Measurements from ENCODE around the gene OPHN1. TPM values are rescaled to one million over a fixed set of nuclear protein-coding genes. Genes with fewer than 3 reads are reported as not detected.
A peak's percentile ranks its signal among the peaks of the same experiment; 100 is the strongest.
"Not testable (repeated sequence)": the region's sequence is repeated elsewhere in the genome, so short reads cannot be mapped to it uniquely, and the experiment has no call there.

Gene OPHN1
- total RNA-seq, 4 donors from 2014 or later: 2.8 to 8.7 (median 6.6) TPM

DNA sequence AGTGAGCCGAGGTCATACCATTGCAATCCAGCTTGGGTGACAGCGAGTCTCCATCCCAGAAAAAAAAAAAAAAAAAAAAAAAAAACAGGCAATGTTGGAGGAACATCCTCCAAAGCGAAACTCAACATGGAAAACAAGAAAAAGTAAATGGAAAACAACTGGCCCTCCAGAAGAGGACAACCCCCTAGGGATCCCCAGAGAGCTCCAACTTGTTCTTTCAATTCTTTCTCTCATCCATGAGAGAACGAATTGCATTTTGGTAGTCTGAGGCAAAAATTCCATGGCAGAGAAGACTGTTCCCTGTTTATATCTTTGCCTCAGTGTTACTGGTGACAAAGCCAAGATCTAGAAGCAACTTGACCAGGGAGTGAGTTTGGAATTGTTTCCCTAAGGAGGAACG, 49.8 kb downstream of the OPHN1 start:
- no peak for DNase-seq
- intact Hi-C loops (cut with DNase I; ENCODE audit: low total_unique reads) (no loop called here), in situ Hi-C loops (cut with MboI; ENCODE audit: low pct_ligation_motif_present in 1 of 4, low pct_unique_long_range_greater_than_20kb in 1 of 4, low sequenced_read_pairs in 3 of 4) (no loop called here)
- Histone ChIP-seq H3K9me3 (no peaks in the 10 kb centered on the region), H3K27me3 (no peaks in the 10 kb centered on the region), H3K36me3 (no peaks in the 10 kb centered on the region), H3K4me3 (no peak overlapping the region), H3K27ac (no peak overlapping the region), H3K4me1 (no peaks in the 10 kb centered on the region)
- TF ChIP-seq EP300 (IDR thresholded peaks at IDR 0.05; ENCODE audit: low read depth): no peak
- no peak for TF ChIP-seq POLR2AphosphoS5 (IDR thresholded peaks at IDR 0.05)
- TF ChIP-seq, protein P1, sequence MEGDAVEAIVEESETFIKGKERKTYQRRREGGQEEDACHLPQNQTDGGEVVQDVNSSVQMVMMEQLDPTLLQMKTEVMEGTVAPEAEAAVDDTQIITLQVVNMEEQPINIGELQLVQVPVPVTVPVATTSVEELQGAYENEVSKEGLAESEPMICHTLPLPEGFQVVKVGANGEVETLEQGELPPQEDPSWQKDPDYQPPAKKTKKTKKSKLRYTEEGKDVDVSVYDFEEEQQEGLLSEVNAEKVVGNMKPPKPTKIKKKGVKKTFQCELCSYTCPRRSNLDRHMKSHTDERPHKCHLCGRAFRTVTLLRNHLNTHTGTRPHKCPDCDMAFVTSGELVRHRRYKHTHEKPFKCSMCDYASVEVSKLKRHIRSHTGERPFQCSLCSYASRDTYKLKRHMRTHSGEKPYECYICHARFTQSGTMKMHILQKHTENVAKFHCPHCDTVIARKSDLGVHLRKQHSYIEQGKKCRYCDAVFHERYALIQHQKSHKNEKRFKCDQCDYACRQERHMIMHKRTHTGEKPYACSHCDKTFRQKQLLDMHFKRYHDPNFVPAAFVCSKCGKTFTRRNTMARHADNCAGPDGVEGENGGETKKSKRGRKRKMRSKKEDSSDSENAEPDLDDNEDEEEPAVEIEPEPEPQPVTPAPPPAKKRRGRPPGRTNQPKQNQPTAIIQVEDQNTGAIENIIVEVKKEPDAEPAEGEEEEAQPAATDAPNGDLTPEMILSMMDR (IDR thresholded peaks at IDR 0.05): no peak
- TF ChIP-seq POLR2A (IDR thresholded peaks at IDR 0.05): no peak
- WGBS, 2 donors (ENCODE audit: low coverage in 1 of 2): 64% methylated on average over 5 of the region's 5 CpGs; no CpG with 5 or more reads in 1 of the 2 donors

DNA sequence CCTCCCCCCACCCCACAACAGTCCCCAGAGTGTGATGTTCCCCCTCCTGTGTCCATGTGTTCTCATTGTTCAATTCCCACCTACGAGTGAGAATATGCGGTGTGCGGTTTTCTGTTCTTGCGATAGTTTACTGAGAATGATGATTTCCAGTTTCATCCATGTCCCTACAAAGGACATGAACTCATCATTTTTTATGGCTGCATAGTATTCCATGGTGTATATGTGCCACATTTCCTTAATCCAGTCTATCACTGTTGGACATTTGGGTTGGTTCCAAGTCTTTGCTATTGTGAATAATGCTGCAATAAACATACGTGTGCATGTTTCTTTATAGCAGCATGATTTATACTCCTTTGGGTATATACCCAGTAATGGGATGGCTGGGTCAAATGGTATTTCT, 55.7 kb downstream of the OPHN1 start:
- H3K4me1 ChIP-seq; H3K36me3 ChIP-seq; DNase-seq; H3K27ac ChIP-seq; intact Hi-C loops (cut with DNase I; ENCODE audit: low total_unique reads); H3K4me3 ChIP-seq; H3K27me3 ChIP-seq; H3K9me3 ChIP-seq; in situ Hi-C loops (cut with MboI; ENCODE audit: low pct_ligation_motif_present in 1 of 4, low pct_unique_long_range_greater_than_20kb in 1 of 4, low sequenced_read_pairs in 3 of 4): not testable (repeated sequence)
- 92% methylated on average over 5 of the region's 5 CpGs; no CpG with 5 or more reads in 1 of the 2 donors for WGBS, 2 donors (ENCODE audit: low coverage in 1 of 2)

DNA sequence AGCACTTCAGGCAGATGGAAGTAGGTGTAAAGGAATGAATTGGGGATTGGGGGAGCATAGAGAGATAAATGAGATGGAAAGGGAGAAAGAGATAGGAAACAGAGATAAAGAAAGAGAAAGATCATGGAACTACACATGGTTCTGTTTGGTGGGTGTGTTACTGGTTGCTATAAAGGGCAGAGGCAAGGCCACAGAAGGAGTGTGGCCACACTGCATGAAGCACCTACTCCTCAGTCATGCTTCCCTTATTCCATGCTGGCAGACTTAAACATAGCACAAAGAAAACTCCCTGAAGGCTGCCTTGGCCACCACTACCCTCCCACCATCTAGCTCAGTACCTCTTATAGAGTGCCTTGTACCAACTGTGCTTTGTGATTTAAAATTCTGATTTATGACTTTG, 56.9 kb downstream of the OPHN1 start:
- Histone ChIP-seq H3K36me3 (no peaks in the 10 kb centered on the region), H3K9me3 (no peaks in the 10 kb centered on the region), H3K4me1 (no peaks in the 10 kb centered on the region), H3K4me3 (no peak overlapping the region), H3K27ac (peak overlapping the region in 1 of 4 donors; percentile 24), H3K27me3 (no peaks in the 10 kb centered on the region)
- in situ Hi-C loops (cut with MboI; ENCODE audit: low pct_ligation_motif_present in 1 of 4, low pct_unique_long_range_greater_than_20kb in 1 of 4, low sequenced_read_pairs in 3 of 4) (no loop called here), intact Hi-C loops (cut with DNase I; ENCODE audit: low total_unique reads) (no loop called here)
- no peak for DNase-seq
- TF ChIP-seq EP300 (IDR thresholded peaks at IDR 0.05; ENCODE audit: low read depth): no peak
- TF ChIP-seq, protein P1 (IDR thresholded peaks at IDR 0.05): no peak
- no peak for TF ChIP-seq POLR2AphosphoS5 (IDR thresholded peaks at IDR 0.05)
- no peak for TF ChIP-seq POLR2A (IDR thresholded peaks at IDR 0.05)

DNA sequence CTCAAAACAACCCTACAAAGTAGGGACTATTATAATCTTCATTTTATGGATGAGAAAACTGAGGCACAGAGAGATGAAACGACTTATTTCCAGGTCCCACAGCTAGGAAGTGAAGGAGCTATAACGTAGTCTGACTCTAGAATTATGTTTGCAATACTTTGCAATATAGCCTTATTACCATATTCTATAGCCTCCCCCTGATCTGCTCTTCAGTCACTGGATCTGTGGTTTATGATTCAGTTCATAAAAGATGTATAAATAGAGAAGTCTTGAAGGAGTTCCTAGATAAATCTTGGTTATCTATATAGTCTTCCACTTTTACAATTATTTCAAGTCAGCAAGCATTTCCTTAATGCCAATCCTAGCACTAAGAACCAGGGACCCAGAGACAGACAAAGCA, 57.5 kb downstream of the OPHN1 start:
- peak overlapping the region in 1 of 4 donors; percentile 24 for H3K27ac ChIP-seq
- in situ Hi-C loops (cut with MboI; ENCODE audit: low pct_ligation_motif_present in 1 of 4, low pct_unique_long_range_greater_than_20kb in 1 of 4, low sequenced_read_pairs in 3 of 4) (no loop called here), intact Hi-C loops (cut with DNase I; ENCODE audit: low total_unique reads) (no loop called here)
- no peak for DNase-seq
- H3K4me1 ChIP-seq: no peaks in the 10 kb centered on the region
- no peak for TF ChIP-seq EP300 (IDR thresholded peaks at IDR 0.05; ENCODE audit: low read depth)
- no peak for TF ChIP-seq POLR2A (IDR thresholded peaks at IDR 0.05)
- TF ChIP-seq POLR2AphosphoS5 (IDR thresholded peaks at IDR 0.05): no peak
- TF ChIP-seq, protein P1 (IDR thresholded peaks at IDR 0.05): no peak
- no peak overlapping the region for H3K4me3 ChIP-seq
- H3K27me3 ChIP-seq: no peaks in the 10 kb centered on the region
- H3K36me3 ChIP-seq: no peaks in the 10 kb centered on the region
- WGBS, 2 donors (ENCODE audit: low coverage in 1 of 2): 46% methylated on average over 2 of the region's 2 CpGs; no CpG with 5 or more reads in 1 of the 2 donors
- no peaks in the 10 kb centered on the region for H3K9me3 ChIP-seq

DNA sequence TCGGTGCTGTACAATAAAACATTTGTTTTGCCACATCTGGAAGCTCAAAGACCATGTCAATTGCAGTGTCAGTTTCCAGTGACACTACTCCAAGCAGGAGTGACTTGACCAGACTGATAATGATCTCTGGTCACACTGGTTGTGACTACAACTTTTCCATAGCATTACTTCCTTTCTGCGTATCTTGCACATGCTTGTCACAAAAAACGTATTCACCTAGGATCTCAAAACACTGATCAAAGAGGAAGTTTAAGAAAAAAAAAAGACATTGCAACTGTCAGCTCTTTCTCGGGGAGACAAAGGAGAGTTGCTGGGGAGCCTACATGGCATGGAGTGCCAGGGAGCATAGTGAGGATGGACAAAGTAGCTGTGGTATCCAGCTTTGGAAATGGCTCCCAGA, 60.6 kb downstream of the OPHN1 start:
- no peaks in the 10 kb centered on the region for H3K36me3 ChIP-seq
- no peaks in the 10 kb centered on the region for H3K27me3 ChIP-seq
- in situ Hi-C loops (cut with MboI; ENCODE audit: low pct_ligation_motif_present in 1 of 4, low pct_unique_long_range_greater_than_20kb in 1 of 4, low sequenced_read_pairs in 3 of 4): no loop called here
- intact Hi-C loops (cut with DNase I; ENCODE audit: low total_unique reads): no loop called here
- H3K9me3 ChIP-seq: no peaks in the 10 kb centered on the region
- no peak overlapping the region for H3K4me3 ChIP-seq
- 69% methylated on average over 4 of the region's 4 CpGs; no CpG with 5 or more reads in 1 of the 2 donors for WGBS, 2 donors (ENCODE audit: low coverage in 1 of 2)
- H3K27ac ChIP-seq: no peak overlapping the region
- TF ChIP-seq EP300 (IDR thresholded peaks at IDR 0.05; ENCODE audit: low read depth) (no peak), POLR2AphosphoS5 (IDR thresholded peaks at IDR 0.05) (no peak), POLR2A (IDR thresholded peaks at IDR 0.05) (no peak)
- TF ChIP-seq, protein P1 (IDR thresholded peaks at IDR 0.05): no peak
- DNase-seq: no peak
- no peaks in the 10 kb centered on the region for H3K4me1 ChIP-seq
